Cardiac fibroblast (primary cell): ENCODE measurements around the gene LCOR.

Experiments
- DNase-seq, 2 donors: peaks; one replicate each; pipeline versions ENCODE4 v3.0.0 to v3.0.0-alpha.2; 2010; ENCODE audit warnings: low read depth in 2 of 2
- H3K4me3 ChIP-seq, 2 donors: replicated peaks in 1 of 2; 1 replicate in 1 of 2; 2 replicates in 1 of 2; pipeline ENCODE4 v1.5.1; 2011; ENCODE audit warnings: low read depth in 2 of 2, low read length in 2 of 2, mild to moderate bottlenecking in 2 of 2, moderate library complexity in 1 of 2
- CTCF ChIP-seq: IDR thresholded peaks from one replicate; pipeline ENCODE4 v1.5.1; 2011; ENCODE audit warnings: low read depth, mild to moderate bottlenecking, low read length, inconsistent platforms

The LCOR gene

GRCh38 chr10:97003804-97004201 is 171.7 kb downstream of the LCOR start:
- no peak for TF ChIP-seq CTCF

GRCh38 chr10:97004591-97004990 is 172.5 kb downstream of the LCOR start:
- no peak for TF ChIP-seq CTCF
- DNase-seq, result no peak
- H3K4me3 ChIP-seq, result no peak overlapping the region

More at GRCh38 chr10:97003804-97004201, 171.7 kb downstream of the LCOR start:
- H3K4me3 ChIP-seq, result no peak overlapping the region
- no peak for DNase-seq

GRCh38 chr10:97005349-97005748 is 173.3 kb downstream of the LCOR start:
- DNase-seq, result no peak
- H3K4me3 ChIP-seq, result no peak overlapping the region
- no peak for TF ChIP-seq CTCF

GRCh38 chr10:97006364-97006763 is 174.3 kb downstream of the LCOR start:
- no peak for DNase-seq
- no peak for TF ChIP-seq CTCF
- H3K4me3 ChIP-seq, result no peak overlapping the region

DNA sequence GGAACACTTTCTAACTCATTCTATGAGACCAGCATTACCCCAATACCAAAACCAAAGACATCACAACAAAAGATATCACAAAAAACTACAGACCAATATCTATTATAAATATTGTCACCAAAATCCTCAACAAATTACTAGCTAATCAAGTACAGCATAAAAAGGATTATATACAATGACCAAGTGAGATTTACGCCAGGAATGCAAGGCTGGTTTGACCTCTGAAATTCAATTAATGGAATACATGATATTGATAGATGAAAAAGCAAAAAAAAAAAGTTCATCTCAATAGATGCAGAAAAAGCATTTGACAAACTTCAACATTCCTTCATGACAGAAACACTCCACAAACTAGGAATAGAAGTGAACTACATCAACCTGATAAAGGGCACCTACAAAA is 175.3 kb downstream of the LCOR start:
- TF ChIP-seq CTCF, result no peak
- DNase-seq, result no peak
- H3K4me3 ChIP-seq, result no peak overlapping the region

DNA sequence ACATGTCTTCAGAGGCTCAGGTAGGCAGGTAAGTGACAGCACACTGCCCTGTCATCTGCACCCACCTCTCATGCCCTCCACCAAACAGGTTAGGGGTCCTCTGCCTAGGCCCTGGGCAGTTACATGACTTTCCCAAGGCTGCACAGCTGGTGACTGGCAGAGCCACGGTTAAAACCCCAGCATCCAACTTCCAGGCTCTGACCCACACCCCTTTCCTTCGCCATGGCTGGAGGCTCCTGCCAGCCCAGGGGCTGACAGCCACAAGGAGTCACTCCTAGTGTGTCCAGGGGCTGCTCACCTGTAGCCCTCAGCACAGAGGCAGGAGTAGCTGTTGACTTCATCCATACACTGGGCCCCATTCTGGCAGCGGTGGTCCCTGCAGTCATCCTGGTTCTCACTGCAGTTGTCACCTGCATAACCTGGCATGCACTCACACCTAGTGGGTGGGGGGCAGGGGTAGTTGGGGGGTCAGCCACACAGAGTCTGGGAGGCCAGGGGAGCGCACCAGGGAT is 178.7 kb downstream of the LCOR start:
- TF ChIP-seq CTCF, result no peak
- DNase-seq, result no peak
- no peak overlapping the region for H3K4me3 ChIP-seq

- TF ChIP-seq CTCF, result no peak
- H3K4me3 ChIP-seq, result no peak overlapping the region
- no peak for DNase-seq
Observed at GRCh38 chr10:97011397-97011796, 179.3 kb downstream of the LCOR start.
